GM12878 (cell line): ENCODE measurements around the gene EIF2B5. TPM values are rescaled to one million over a fixed set of nuclear protein-coding genes. Genes with fewer than 3 reads are reported as not detected.
A peak's percentile ranks its signal among the peaks of the same experiment; 100 is the strongest.

Experiments used
- EZH2 ChIP-seq: IDR thresholded peaks from 2 replicates; pipeline ENCODE4 v1.6.1; 2012; ENCODE audit warnings: low read depth, mild to moderate bottlenecking, control low read depth, inconsistent platforms, low read length, borderline replicate concordance; ENCODE audit not compliant: control insufficient read depth
- HDAC6 ChIP-seq: fragments of 200-600 bp; sonication (generic); IDR thresholded peaks from one replicate; pipeline ENCODE4 v1.8.0; 2017; ENCODE audit warnings: antibody characterized with exemption; ENCODE audit not compliant: unreplicated experiment
- NFIC ChIP-seq: IDR thresholded peaks from 2 replicates; pipeline ENCODE4 v1.6.1; 2012; ENCODE audit warnings: low read depth, mild to moderate bottlenecking, inconsistent platforms, low read length, moderate library complexity
- NFXL1 ChIP-seq: fragments of 450-650 bp; IDR thresholded peaks from 2 replicates; pipeline ENCODE4 v1.6.1; 2017; ENCODE audit warnings: antibody characterized with exemption, mild to moderate bottlenecking, borderline replicate concordance
- PAX8 ChIP-seq: fragments of 450-650 bp; IDR thresholded peaks from 2 replicates; pipeline ENCODE4 v1.6.1; 2017; ENCODE audit warnings: mild to moderate bottlenecking, moderate library complexity
- PML ChIP-seq: IDR thresholded peaks from 2 replicates; pipeline ENCODE4 v1.6.1; 2012; ENCODE audit warnings: low read length, inconsistent platforms
- RB1 ChIP-seq: fragments of 450-650 bp; formaldehyde crosslinking; IDR thresholded peaks from 2 replicates; pipeline ENCODE4 v1.6.1; 2017; ENCODE audit warnings: mild to moderate bottlenecking, borderline replicate concordance
- SMAD1 ChIP-seq: fragments of 450-650 bp; IDR thresholded peaks from 2 replicates; pipeline ENCODE4 v1.6.1; 2018; ENCODE audit warnings: mild to moderate bottlenecking, low read depth; ENCODE audit not compliant: partially characterized antibody
- TAF1 ChIP-seq: IDR thresholded peaks from 2 replicates; pipeline ENCODE4 v1.6.1; 2011; ENCODE audit warnings: mild to moderate bottlenecking, low read depth, low read length, borderline replicate concordance
- TCF12 ChIP-seq: IDR thresholded peaks from 2 replicates; pipeline ENCODE4 v1.6.1; 2011; ENCODE audit warnings: low read depth, mild to moderate bottlenecking, low read length
- YBX1 ChIP-seq: fragments of 450-650 bp; IDR thresholded peaks from 2 replicates; pipeline ENCODE4 v1.6.1; 2016; ENCODE audit warnings: antibody characterized with exemption
- ZZZ3 ChIP-seq: IDR thresholded peaks from 2 replicates; pipeline ENCODE4 v1.6.1; 2011; ENCODE audit warnings: low read depth; ENCODE audit not compliant: control insufficient read depth, insufficient read length
- polyA plus RNA-seq, 11 experiments: library from polyadenylated mRNA; depleted of rRNA in 4 of 11; unstranded in 6 of 11; stranded (reverse) in 5 of 11; fragments of >200 nt; fragmentation: Nextera tagmentation in 4 of 11; fragmentation: Illumina TruSeq in 1 of 11; extraction: Ambion mirVana in 4 of 11; extraction: Trizol in 1 of 11; gene quantifications; 1 replicate in 1 of 11; 2 replicates in 10 of 11; pipeline versions ENCODE4 v1.2.1 to v1.2.3, GENCODE V29; 2011 to 2016; ENCODE audit warnings: inconsistent platforms in 2 of 11, missing spikeins in 2 of 11, low read depth in 1 of 11
- total RNA-seq, 4 experiments: library from RNA; depleted of rRNA in 3 of 4; stranded (reverse); fragments of >200 nt in 3 of 4; fragmentation: Illumina TruSeq in 1 of 4; extraction: Trizol in 1 of 4; gene quantifications; 2 replicates each; pipeline versions ENCODE4 v1.2.1 to v1.2.3, GENCODE V29; 2013 to 2021
- TF ChIP-seq, protein P1 (sequence below): fragments of 450-650 bp; IDR thresholded peaks from 2 replicates; pipeline ENCODE4 v1.6.1; 2018; ENCODE audit warnings: mild to moderate bottlenecking, low read depth, moderate library complexity; ENCODE audit not compliant: partially characterized antibody
- TF ChIP-seq, protein P2 (sequence below): IDR thresholded peaks from 2 replicates; pipeline ENCODE4 v1.6.1; 2012; ENCODE audit warnings: low read length, inconsistent platforms
- TF ChIP-seq, protein P3 (sequence below): fragments of 450-650 bp; IDR thresholded peaks from 2 replicates; pipeline ENCODE4 v1.6.1; 2017; ENCODE audit warnings: low read depth, mild to moderate bottlenecking, moderate library complexity
- TF ChIP-seq, protein P4 (sequence below): IDR thresholded peaks from 2 replicates; pipeline ENCODE4 v1.6.1; 2011; ENCODE audit warnings: mild to moderate bottlenecking, low read depth, low read length, moderate library complexity; ENCODE audit not compliant: insufficient replicate concordance
- TF ChIP-seq, protein P5 (sequence below): fragments of 450-650 bp; IDR thresholded peaks from 2 replicates; pipeline ENCODE4 v1.6.1; 2017; ENCODE audit warnings: mild to moderate bottlenecking, moderate library complexity

Gene EIF2B5
- total and polyA plus RNA-seq, 10 of the 15 experiments (the other 5 are each of a cell fraction or from before 2014, with no cell fraction given), result 13.7 to 82.7 (median 52.2) TPM

DNA sequence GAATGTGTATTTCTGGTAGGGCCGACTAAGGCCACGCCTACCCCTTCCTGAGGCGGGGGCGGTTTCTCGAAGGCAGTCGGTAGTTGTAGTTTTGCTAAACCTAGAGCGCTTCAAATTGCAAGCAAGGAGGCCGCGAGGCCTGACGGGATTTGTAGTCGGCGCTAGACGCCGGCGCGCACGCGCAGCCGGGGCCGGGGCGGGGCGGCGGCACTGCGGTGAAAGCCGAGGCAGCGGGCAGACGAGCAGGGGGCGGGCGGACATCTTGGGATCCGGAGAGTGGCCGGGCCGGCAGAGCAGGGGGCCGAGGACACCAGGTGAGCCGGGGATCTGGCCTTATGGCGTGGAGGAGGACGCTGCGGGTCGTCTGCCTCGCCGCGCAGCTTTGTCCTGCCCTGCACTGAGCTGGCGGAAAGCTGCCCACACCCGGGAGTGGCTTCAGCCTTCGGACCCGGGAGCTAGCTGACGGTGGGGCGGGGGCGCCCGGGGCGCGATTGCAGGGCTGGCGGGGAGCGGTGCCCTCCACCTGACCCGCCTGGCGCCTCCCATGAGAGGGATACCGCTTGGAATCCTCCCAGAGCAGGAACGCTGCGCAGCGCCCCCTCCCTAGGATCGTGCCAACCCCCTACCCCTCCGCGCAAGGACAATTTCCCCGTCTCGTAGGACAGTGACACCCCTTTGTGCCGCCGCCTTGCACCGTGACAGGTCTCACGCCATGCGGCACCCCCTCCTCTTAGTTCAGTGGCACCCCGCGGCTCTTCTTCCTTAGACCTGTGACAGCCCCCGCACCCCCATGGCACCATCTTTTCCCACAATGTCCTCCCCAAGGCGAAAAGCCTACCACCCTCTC lies 39.7 kb downstream of the EIF2B5 start, which contains the start of gene AP2M1 (continued):
- TF ChIP-seq, protein P1, sequence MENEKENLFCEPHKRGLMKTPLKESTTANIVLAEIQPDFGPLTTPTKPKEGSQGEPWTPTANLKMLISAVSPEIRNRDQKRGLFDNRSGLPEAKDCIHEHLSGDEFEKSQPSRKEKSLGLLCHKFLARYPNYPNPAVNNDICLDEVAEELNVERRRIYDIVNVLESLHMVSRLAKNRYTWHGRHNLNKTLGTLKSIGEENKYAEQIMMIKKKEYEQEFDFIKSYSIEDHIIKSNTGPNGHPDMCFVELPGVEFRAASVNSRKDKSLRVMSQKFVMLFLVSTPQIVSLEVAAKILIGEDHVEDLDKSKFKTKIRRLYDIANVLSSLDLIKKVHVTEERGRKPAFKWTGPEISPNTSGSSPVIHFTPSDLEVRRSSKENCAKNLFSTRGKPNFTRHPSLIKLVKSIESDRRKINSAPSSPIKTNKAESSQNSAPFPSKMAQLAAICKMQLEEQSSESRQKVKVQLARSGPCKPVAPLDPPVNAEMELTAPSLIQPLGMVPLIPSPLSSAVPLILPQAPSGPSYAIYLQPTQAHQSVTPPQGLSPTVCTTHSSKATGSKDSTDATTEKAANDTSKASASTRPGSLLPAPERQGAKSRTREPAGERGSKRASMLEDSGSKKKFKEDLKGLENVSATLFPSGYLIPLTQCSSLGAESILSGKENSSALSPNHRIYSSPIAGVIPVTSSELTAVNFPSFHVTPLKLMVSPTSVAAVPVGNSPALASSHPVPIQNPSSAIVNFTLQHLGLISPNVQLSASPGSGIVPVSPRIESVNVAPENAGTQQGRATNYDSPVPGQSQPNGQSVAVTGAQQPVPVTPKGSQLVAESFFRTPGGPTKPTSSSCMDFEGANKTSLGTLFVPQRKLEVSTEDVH, result no peak
- TF ChIP-seq, protein P2, sequence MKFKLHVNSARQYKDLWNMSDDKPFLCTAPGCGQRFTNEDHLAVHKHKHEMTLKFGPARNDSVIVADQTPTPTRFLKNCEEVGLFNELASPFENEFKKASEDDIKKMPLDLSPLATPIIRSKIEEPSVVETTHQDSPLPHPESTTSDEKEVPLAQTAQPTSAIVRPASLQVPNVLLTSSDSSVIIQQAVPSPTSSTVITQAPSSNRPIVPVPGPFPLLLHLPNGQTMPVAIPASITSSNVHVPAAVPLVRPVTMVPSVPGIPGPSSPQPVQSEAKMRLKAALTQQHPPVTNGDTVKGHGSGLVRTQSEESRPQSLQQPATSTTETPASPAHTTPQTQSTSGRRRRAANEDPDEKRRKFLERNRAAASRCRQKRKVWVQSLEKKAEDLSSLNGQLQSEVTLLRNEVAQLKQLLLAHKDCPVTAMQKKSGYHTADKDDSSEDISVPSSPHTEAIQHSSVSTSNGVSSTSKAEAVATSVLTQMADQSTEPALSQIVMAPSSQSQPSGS, result no peak
- TF ChIP-seq, protein P3, sequence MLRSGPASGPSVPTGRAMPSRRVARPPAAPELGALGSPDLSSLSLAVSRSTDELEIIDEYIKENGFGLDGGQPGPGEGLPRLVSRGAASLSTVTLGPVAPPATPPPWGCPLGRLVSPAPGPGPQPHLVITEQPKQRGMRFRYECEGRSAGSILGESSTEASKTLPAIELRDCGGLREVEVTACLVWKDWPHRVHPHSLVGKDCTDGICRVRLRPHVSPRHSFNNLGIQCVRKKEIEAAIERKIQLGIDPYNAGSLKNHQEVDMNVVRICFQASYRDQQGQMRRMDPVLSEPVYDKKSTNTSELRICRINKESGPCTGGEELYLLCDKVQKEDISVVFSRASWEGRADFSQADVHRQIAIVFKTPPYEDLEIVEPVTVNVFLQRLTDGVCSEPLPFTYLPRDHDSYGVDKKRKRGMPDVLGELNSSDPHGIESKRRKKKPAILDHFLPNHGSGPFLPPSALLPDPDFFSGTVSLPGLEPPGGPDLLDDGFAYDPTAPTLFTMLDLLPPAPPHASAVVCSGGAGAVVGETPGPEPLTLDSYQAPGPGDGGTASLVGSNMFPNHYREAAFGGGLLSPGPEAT, result no peak
- TF ChIP-seq TCF12 (no peak), NFIC (no peak), SMAD1 (no peak), RB1 (0 out of 2 replicates have a peak, but pooled peaks have one; percentile 38), PAX8 (no peak), NFXL1 (no peak), TAF1 (peak; percentile 67; the same call in 1 of the 2 replicates), ZZZ3 (no peak), YBX1 (no peak), EZH2 (no peak), HDAC6 (no peak), PML (0 out of 2 replicates have a peak, but pooled peaks have one; percentile 58)
- TF ChIP-seq, protein P4, sequence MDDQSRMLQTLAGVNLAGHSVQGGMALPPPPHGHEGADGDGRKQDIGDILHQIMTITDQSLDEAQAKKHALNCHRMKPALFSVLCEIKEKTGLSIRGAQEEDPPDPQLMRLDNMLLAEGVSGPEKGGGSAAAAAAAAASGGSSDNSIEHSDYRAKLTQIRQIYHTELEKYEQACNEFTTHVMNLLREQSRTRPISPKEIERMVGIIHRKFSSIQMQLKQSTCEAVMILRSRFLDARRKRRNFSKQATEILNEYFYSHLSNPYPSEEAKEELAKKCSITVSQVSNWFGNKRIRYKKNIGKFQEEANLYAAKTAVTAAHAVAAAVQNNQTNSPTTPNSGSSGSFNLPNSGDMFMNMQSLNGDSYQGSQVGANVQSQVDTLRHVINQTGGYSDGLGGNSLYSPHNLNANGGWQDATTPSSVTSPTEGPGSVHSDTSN, result no peak
- TF ChIP-seq, protein P5, sequence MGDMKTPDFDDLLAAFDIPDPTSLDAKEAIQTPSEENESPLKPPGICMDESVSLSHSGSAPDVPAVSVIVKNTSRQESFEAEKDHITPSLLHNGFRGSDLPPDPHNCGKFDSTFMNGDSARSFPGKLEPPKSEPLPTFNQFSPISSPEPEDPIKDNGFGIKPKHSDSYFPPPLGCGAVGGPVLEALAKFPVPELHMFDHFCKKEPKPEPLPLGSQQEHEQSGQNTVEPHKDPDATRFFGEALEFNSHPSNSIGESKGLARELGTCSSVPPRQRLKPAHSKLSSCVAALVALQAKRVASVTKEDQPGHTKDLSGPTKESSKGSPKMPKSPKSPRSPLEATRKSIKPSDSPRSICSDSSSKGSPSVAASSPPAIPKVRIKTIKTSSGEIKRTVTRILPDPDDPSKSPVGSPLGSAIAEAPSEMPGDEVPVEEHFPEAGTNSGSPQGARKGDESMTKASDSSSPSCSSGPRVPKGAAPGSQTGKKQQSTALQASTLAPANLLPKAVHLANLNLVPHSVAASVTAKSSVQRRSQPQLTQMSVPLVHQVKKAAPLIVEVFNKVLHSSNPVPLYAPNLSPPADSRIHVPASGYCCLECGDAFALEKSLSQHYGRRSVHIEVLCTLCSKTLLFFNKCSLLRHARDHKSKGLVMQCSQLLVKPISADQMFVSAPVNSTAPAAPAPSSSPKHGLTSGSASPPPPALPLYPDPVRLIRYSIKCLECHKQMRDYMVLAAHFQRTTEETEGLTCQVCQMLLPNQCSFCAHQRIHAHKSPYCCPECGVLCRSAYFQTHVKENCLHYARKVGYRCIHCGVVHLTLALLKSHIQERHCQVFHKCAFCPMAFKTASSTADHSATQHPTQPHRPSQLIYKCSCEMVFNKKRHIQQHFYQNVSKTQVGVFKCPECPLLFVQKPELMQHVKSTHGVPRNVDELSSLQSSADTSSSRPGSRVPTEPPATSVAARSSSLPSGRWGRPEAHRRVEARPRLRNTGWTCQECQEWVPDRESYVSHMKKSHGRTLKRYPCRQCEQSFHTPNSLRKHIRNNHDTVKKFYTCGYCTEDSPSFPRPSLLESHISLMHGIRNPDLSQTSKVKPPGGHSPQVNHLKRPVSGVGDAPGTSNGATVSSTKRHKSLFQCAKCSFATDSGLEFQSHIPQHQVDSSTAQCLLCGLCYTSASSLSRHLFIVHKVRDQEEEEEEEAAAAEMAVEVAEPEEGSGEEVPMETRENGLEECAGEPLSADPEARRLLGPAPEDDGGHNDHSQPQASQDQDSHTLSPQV, result no peak
